ENCODE results near the gene HS3ST5.

The HS3ST5 gene

GRCh38 chr6:114342826-114343781 is at the start of gene HS3ST5:
TSS of gene HS3ST5 (minus strand) at chr6:114343023. CDS start at chr6:114062845, 280,178 bp downstream.
- DNase-seq, result peak; percentile 90

GRCh38 chr6:114390176-114390575 is 47.4 kb upstream of the HS3ST5 start:
- DNase-seq, result no peak

- DNase-seq, result no peak
Observed at GRCh38 chr6:114389111-114389510, 46.3 kb upstream of the HS3ST5 start.

DNA sequence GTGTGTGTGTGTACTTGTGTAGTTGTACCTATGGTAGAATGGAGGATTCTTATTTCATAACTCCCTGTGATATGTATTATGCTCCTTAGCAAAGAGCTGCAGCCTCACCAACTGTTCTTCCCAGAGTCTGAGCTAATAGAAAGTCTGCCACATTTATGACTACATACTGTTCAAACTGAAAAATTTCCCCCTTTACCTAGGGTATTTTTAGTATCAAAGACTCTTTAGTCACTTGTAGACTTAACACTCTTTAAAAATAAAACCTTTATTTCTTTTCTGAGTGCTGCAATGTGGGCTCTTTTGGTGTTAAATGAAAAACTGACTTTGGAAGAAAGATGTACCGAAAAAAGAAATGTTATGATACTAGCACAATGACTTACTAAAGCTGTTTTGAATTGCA is 39.6 kb upstream of the HS3ST5 start:
- no peak for DNase-seq

GRCh38 chr6:114377881-114378280 is 35.1 kb upstream of the HS3ST5 start:
- DNase-seq, result no peak

GRCh38 chr6:114376611-114377175 is 33.9 kb upstream of the HS3ST5 start:
- no peak for DNase-seq

DNA sequence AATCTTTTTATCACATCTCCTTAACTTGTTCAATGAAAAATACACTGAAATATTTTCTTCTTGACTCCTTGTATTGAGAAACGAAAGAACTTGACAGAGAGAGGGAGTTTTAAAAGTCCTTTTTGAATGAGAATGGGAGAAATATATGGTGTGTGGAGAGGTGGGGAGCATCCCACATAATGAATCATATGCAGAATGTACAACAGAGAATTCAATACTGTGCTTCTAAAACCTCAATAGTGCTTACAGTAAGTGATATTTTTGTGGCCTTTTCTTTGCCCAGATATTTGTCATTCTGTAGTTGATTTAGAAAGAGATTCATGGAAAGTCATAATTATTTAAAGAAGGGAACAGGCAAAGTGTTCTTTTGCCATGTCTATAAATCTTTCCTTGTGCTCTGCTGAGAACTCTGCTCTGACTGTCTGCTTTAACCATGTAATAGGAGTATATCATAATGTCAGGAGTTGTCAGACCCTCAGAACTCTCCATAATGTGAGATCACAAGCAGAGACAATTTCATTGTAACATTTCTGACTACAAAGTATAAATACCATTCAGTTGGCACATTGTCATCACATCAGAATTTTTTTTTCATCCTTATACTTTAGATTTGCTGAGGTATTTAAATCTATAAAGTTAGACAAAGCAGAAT is 32.8 kb upstream of the HS3ST5 start:
- DNase-seq, result no peak

DNA sequence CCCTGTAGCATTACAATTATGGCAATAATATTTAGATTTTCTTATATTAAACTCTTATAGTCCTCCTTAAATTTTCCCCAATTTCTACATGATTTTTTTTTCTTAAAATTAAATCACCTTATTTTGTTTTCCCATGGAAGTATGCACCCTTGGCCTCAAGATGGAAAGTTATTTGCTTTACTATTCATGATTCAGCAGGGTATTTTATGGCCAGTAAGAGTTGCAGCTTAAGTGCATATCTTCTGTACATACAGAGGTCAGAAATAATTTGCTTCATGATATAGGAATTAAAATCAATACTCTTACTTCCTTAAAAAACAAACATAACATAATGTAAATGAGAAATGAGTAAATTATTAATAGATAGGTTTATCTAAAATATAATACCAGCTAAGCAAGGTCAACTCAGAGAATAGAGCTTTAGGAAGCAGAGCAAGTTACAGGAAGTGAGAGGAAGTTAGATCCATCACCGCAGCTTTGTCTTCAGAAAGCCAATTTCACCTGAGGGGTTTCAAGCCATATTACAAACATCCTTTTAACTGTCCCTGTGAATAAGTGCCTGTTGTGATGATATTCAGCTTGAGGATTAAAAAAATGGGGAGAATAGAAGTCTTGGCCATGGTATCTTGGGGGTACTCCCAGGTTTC is 24.6 kb upstream of the HS3ST5 start:
- DNase-seq, result no peak

DNA sequence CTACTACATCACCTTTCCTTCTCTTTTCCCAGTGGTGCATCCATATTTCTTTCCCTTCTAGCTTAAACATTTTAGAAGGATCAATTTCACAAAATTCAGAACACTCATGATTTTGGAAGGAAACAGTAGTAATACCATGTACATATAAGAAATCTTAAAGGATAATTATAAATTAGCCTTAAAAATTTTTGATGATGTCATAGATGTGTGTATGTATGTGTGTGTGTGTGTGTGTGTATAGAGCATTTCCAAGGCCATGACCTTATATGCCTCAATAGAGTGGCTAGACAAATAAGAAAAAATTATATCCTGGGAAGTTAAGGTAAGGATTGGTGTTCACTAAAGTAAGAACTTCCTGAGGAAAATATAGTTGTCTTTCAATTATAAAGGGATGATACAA is 24.1 kb upstream of the HS3ST5 start:
- DNase-seq, result no peak

DNA sequence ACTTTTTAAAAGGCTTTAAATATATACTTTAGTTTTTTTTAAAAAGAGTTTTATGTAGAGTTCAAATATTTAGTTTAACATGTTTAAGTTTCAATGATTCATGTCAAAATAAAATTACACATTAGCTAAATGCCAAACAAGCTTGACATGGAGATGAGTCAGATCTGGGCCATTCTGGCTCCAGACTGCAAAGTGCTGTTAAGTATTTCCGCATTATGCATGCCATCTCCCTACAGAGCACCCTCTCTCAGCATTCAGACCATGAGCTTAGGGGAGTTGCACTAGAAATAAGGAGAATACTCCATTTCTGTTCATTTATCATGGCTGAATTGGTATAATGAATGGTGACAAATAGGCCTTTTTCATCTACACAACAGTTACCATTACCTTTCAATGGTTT is 21.5 kb upstream of the HS3ST5 start:
- DNase-seq, result no peak

- no peak for DNase-seq
Observed at GRCh38 chr6:114362957-114363356, 20.1 kb upstream of the HS3ST5 start.

DNA sequence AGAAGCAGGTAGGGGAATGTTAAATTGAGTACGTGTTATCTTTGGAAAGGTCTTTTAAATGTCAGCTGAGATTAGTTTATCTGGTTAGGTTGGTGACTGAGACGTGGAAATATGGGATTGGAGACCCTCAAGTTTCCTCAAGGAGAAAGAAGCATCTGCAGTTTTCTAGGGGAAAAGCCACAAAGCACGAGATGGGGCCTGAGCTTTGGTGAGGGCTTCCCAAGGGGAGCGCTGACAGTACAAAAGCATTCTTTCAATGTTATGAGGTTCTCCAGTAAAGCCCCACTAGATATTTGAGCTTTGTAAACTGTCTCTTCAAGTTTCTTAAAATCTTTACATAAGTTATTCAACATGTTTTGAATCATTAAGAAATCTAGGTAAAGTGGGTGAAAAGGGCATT is 19.6 kb upstream of the HS3ST5 start:
- no peak for DNase-seq

- no peak for DNase-seq
Observed at GRCh38 chr6:114361036-114361435, 18.2 kb upstream of the HS3ST5 start.

DNA sequence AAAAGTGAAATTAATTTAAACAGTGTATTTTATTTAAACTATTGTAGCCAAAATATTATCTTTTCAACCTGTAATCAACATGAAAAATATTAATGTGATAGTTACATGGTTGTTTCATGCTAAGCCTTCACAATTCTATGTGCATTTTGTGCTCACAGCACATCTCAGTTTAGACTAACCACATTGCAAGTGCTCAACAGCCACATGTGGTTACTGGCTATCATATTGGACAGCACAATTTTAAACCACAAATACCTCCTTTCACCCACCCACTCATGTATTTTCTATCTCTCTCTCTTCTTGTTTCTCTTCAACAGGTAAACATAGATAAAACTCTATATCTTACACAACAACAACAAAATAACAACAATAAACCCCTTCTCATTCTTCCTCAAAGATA is 12.5 kb upstream of the HS3ST5 start:
- DNase-seq, result no peak

DNA sequence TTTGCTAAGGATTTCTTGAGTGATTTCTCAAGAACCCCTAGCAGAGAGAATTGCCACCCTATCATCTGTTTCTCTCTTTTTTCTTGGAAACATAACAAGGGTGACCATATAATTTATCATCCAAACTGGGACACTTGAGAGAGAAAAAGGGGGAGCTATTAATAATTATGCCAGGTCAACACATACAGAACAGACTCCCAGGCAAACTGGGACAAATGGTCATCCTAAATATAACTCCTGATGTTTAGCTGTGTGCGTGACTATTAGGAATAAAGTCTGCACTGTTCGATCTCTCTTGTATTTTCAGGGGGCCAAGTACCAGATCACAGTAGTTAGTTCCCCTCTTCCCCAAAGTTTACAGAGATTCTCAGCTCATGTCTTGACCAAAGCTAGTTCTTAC is 11.7 kb upstream of the HS3ST5 start:
- no peak for DNase-seq

- DNase-seq, result no peak
Observed at GRCh38 chr6:114346451-114346850, 3.6 kb upstream of the HS3ST5 start.

DNA sequence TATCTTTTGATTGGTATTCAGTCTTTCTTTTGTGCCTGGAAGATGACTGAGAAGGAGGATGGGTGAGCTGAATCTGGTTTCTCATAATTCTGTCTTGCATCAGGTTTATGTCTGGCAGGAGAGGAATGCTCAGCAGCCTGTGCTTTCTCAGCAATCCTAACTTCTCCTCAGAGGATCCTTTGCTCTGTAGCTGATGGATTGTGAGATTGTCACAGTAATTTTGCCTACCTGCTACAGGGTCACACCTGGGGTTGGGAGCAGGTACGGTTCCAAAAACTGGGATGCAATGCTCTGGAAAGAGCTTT is 2.1 kb upstream of the HS3ST5 start:
- no peak for DNase-seq

DNA sequence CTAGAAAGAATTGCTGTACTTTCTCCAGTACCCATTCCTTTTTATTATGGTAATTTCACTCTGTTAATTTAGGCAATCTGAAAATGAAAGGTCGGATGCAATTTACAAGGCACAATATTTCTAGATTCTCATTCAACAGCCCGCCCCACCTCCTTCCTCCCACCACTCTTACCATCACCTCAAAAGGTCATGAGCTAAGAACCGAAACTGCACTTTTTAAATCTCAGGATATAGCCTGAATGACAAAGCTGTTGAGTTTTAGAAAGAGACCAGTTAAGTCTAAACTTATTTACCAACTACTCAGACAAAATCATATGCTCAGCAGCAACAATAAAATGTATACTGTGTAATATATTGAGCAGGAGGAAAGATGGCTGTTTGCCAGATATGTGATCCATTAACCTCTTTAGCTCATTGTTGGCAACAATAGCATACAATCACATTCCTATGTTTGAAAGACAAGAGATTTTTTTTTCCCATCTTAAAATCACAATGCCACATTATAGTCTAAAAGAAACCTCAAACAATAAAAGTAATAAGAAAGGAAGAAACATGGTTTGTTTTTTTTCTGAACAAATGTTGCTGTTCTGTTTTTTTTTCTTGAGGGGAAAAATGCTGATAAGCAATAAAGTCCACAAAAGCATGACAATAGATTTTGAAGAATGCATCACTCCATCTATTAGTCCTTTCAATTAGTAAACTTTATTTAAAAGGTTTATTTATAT is 1.6 kb upstream of the HS3ST5 start:
- no peak for DNase-seq

DNA sequence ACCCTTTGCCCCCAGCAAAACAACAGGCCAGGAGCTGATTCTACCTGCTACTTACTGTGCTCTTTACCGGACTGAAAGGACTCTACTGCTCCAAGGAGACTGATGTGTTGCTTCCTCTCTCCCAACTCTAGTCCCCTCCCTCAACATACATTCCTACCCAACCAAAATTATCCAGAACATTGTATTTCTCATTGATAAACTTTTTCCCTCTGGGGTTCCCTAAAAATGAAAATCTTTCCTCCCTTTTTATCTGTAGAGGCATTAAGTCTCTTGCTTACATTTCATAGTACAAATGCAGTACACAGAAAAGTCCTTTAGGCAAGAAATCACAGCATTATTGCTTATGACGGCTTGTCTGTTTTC is 940 bp upstream of the HS3ST5 start:
- no peak for DNase-seq

- DNase-seq, result peak; percentile 65
Observed at GRCh38 chr6:114342086-114342825, 567 bp downstream of the HS3ST5 start.

DNA sequence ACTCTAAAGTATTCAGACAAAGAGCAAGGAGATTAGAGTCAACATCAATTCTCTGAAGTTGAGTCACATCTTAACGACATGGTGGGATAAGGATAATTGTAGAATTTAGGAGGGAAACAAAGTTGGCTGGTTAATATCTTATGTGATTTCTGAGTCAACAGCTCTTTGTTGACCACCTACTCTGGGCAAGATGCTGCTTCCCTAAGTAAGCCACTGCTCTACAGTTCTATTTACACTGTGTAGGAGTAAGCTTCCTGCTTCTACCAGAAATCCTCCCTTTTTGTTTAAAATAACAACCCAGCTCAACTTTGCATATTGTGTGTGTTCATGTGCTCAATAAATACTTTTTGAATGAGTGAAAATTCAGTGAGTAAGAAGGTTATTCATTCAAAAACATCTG is 3.1 kb downstream of the HS3ST5 start:
- no peak for DNase-seq

DNA sequence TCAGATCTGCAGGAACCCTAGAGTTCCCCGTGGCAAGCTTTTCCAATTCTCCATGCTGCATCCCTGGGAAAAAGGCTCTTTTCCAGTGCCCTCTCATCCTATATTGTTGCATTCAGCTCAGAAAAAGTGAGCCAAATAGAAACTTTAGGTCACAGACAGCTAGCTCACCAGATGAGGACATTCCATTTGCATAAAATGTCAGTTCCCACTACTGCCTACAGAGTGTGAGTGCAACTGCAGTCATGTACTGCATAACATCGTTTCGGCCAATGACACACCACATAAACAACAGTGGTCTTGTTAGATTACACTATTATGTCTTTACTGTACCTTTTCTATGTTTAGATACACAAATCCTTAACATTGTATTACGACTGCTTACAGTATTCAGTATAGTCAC is 8.6 kb downstream of the HS3ST5 start:
- no peak for DNase-seq

All from NCI-H2171 (cell line).